Placental pericyte (primary cell): Measurements from ENCODE around the gene TAF11L9. TPM values are rescaled to one million over a fixed set of nuclear protein-coding genes. Genes with fewer than 3 reads are reported as not detected.

Experiments
- small RNA-seq: library from RNA; depleted of rRNA; stranded (forward); fragments of <200 nt; gene quantifications from one replicate; pipeline ENCODE3, GENCODE V24; 2012; ENCODE audit warnings: low replicate concordance
- total RNA-seq: library from RNA; depleted of rRNA; stranded (reverse); fragments of >200 nt; gene quantifications from 2 replicates; pipeline ENCODE4 v1.2.3, GENCODE V29; 2012

TAF11L9 gene
- not detected in 2 replicates for total RNA-seq

DNA sequence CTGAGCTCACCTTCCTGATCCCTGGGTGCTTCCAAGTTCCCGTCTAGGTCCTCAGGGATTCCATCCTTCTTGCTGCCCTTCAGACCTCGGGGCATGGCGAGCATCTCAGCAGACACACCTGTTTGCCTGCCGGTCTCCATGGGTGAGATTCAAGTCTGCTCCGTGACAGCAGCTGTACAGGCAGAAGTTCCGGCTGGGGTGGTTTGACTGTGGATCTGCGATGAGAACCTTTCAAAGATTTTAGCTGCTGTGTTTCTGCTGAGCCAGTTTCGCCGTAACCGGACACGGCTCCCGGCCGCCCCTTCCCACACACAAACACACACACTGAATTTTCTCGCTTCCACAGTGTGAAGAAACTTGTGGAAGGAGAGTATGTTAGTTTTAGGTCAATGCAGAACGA is at the start of gene TAF11L9:
Gene TAF11L9, minus strand, starts transcription at position 140 of the 400 bp plus-strand sequence.

DNA sequence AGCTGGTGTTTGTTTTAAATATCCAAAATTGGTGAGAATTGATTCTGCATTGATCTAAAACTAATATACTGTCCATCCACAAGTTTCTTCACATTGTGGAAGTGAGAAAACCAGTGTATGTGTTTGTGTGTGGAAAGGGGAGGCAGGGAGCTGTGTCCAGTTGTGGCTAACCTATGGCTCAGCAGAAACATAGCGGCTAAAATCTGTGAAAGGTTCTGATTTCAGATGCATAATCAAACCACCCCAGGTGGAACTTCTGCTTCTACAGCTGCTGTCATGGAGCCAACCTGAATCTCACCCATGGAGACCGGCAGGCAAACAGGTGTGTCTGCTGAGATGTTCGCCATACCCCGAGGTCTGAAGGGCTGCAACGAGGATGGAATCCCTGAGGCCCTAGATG is 40.0 kb upstream of the TAF11L9 start, which contains the start of gene TAF11L14:
Gene TAF11L14, plus strand, starts transcription at position 301 of the 400 bp plus-strand sequence.

DNA sequence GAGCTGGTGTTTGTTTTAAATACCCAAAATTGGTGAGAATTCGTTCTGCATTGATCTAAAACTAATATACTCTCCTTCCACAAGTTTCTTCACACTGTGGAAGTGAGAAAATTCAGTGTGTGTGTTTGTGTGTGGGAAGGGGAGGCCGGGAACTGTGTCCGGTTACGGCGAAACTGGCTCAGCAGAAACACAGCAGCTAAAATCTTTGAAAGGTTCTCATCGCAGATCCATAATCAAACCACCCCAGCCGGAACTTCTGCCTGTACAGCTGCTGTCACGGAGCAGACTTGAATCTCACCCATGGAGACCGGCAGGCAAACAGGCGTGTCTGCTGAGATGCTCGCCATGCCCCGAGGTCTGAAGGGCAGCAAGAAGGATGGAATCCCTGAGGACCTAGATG is 37.6 kb upstream of the TAF11L9 start, which contains the start of gene TAF11L13:
Gene TAF11L13, plus strand, starts transcription at position 301 of the 400 bp plus-strand sequence.

DNA sequence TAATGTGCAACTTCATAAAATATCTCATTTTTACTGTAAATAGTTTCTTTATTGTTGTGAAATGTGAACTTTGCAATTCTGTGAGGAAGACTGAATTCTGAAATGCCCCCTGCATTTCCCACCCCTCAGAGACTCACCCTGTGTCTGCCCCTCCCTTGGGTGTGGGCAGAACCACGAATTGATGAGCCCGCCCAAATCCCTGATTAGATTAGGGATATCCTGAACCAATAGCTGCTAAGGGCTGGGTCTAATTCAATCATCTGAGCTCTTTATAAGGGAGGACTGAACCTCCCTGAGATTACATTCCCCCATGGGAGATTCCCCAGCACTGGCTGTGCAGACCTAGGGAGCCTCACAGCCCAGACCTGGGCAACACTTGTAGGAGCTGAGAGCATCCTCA is 15.9 kb upstream of the TAF11L9 start, which contains the start of gene TAF11L12:
Gene TAF11L12, plus strand, starts transcription at position 301 of the 400 bp plus-strand sequence.

DNA sequence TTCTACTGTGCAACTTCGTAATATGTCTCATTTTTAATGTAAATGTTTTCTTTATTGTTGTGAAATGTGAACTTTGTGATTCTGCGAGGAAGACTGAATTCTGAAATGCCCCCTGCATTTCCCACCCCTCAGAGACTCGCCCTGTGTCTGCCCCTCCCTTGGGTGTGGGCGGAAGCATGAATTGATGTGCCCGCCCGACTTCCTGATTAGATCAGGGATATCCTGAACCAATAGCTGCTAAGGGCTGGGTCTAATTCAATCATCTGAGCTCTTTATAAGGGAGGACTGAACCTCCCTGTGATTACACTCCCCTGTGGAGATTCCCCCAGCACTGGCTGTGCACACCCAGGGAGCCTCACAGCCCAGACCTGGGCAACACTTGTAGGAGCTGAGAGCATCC is 9.7 kb upstream of the TAF11L9 start, which contains the start of gene TAF11L11:
Gene TAF11L11, plus strand, starts transcription at position 304 of the 400 bp plus-strand sequence.

DNA sequence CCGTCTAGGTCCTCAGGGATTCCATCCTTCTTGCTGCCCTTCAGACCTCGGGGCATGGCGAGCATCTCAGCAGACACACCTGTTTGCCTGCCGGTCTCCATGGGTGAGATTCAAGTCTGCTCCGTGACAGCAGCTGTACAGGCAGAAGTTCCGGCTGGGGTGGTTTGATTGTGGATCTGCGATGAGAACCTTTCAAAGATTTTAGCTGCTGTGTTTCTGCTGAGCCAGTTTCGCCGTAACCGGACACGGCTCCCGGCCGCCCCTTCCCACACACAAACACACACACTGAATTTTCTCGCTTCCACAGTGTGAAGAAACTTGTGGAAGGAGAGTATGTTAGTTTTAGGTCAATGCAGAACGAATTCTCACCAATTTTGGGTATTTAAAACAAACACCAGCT is 3.5 kb upstream of the TAF11L9 start, which contains the start of gene TAF11L10:
Gene TAF11L10, minus strand, starts transcription at position 101 of the 400 bp plus-strand sequence.

DNA sequence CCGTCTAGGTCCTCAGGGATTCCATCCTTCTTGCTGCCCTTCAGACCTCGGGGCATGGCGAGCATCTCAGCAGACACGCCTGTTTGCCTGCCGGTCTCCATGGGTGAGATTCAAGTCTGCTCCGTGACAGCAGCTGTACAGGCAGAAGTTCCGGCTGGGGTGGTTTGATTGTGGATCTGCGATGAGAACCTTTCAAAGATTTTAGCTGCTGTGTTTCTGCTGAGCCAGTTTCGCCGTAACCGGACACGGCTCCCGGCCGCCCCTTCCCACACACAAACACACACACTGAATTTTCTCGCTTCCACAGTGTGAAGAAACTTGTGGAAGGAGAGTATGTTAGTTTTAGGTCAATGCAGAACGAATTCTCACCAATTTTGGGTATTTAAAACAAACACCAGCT is 3.3 kb downstream of the TAF11L9 start, which contains the start of gene TAF11L8:
Gene TAF11L8, minus strand, starts transcription at position 101 of the 400 bp plus-strand sequence.

DNA sequence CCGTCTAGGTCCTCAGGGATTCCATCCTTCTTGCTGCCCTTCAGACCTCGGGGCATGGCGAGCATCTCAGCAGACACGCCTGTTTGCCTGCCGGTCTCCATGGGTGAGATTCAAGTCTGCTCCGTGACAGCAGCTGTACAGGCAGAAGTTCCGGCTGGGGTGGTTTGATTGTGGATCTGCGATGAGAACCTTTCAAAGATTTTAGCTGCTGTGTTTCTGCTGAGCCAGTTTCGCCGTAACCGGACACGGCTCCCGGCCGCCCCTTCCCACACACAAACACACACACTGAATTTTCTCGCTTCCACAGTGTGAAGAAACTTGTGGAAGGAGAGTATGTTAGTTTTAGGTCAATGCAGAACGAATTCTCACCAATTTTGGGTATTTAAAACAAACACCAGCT is 8.5 kb downstream of the TAF11L9 start, which contains the start of gene TAF11L7:
Gene TAF11L7, minus strand, starts transcription at position 101 of the 400 bp plus-strand sequence.

Small RNA genes lying within 50 kb of the gene (small RNA-seq; reads per million reads assigned to genes)
- gene AC233724.3 (not detected), gene AC233724.4 (not detected), gene AC233724.6 (not detected), gene AC233724.7 (not detected)

Other genes with a start within 250 kb of the TAF11L9 start
- not detected in 2 replicates for gene TAF11L2, start 96.2 kb downstream of the TAF11L9 start, total RNA-seq
- not detected in 2 replicates for gene TAF11L3, start 76.0 kb downstream of the TAF11L9 start, total RNA-seq
- not detected in 2 replicates for gene TAF11L4, start 72.6 kb downstream of the TAF11L9 start, total RNA-seq
- gene TAF11L5, start 69.2 kb downstream of the TAF11L9 start, total RNA-seq = not detected in 2 replicates
- not detected in 2 replicates for gene TAF11L6, start 65.7 kb downstream of the TAF11L9 start, total RNA-seq
- gene TAF11L7, start 8.6 kb downstream of the TAF11L9 start, total RNA-seq = not detected in 2 replicates
- not detected in 2 replicates for gene TAF11L8, start 3.4 kb downstream of the TAF11L9 start, total RNA-seq
- not detected in 2 replicates for gene TAF11L10, start 3.4 kb upstream of the TAF11L9 start, total RNA-seq
- gene TAF11L11, start 9.8 kb upstream of the TAF11L9 start, total RNA-seq = not detected in 2 replicates
- gene TAF11L12, start 16.0 kb upstream of the TAF11L9 start, total RNA-seq = not detected in 2 replicates
- not detected in 2 replicates for gene TAF11L13, start 37.7 kb upstream of the TAF11L9 start, total RNA-seq
- gene TAF11L14, start 40.1 kb upstream of the TAF11L9 start, total RNA-seq = not detected in 2 replicates